Kidney epithelial cell (primary cell): ENCODE results near the gene FAM13A. TPM values are rescaled to one million over a fixed set of nuclear protein-coding genes. Genes with fewer than 3 reads are reported as not detected.
"Not testable (repeated sequence)": the region's sequence is repeated elsewhere in the genome, so short reads cannot be mapped to it uniquely, and the experiment has no call there.

Source experiments
- DNase-seq: peaks from one replicate; pipeline ENCODE4 v3.0.0-alpha.2; 2010; ENCODE audit warnings: low read depth
- H3K27me3 ChIP-seq: 2 replicates; pipeline ENCODE4 v1.6.0; 2011; ENCODE audit warnings: low read length; ENCODE audit not compliant: control insufficient read depth, insufficient read depth
- H3K36me3 ChIP-seq: 2 replicates; pipeline ENCODE4 v1.5.1; 2011; ENCODE audit warnings: low read length; ENCODE audit not compliant: control insufficient read depth, insufficient read depth
- H3K4me3 ChIP-seq: 2 replicates; pipeline ENCODE4 v1.5.1; 2011; ENCODE audit warnings: low read depth, mild to moderate bottlenecking, control low read depth, low read length
- CTCF ChIP-seq: IDR thresholded peaks from 2 replicates; pipeline ENCODE4 v1.5.1; 2011; ENCODE audit warnings: mild to moderate bottlenecking, moderate library complexity, low read length, control low read depth, inconsistent platforms; ENCODE audit not compliant: insufficient read depth, poor library complexity, severe bottlenecking
- total RNA-seq: library from RNA; depleted of rRNA; stranded (reverse); fragments of >200 nt; gene quantifications from 2 replicates; pipeline ENCODE4 v1.2.3, GENCODE V29; 2015

The FAM13A gene
- total RNA-seq, 1 donor from 2014 or later, result 3.4 TPM

- H3K27me3 ChIP-seq, result no peaks in the 10 kb centered on the region
- peak; percentile 12 for DNase-seq
- no peak overlapping the region for H3K4me3 ChIP-seq
- H3K36me3 ChIP-seq, result no peaks in the 10 kb centered on the region
- peak; percentile 67 for TF ChIP-seq CTCF
These were observed 32.8 kb downstream of the FAM13A start for GRCh38 chr4:89024051-89024675.

GRCh38 chr4:89023140-89023539 lies 33.8 kb downstream of the FAM13A start:
- TF ChIP-seq CTCF, result no peak
- DNase-seq, result no peak
- no peaks in the 10 kb centered on the region for H3K36me3 ChIP-seq
- no peaks in the 10 kb centered on the region for H3K27me3 ChIP-seq
- H3K4me3 ChIP-seq, result no peak overlapping the region

GRCh38 chr4:89022426-89023128 lies 34.4 kb downstream of the FAM13A start:
- Histone ChIP-seq H3K27me3 (no peaks in the 10 kb centered on the region), H3K4me3 (no peak overlapping the region), H3K36me3 (no peaks in the 10 kb centered on the region)
- no peak for TF ChIP-seq CTCF
- no peak for DNase-seq

DNA sequence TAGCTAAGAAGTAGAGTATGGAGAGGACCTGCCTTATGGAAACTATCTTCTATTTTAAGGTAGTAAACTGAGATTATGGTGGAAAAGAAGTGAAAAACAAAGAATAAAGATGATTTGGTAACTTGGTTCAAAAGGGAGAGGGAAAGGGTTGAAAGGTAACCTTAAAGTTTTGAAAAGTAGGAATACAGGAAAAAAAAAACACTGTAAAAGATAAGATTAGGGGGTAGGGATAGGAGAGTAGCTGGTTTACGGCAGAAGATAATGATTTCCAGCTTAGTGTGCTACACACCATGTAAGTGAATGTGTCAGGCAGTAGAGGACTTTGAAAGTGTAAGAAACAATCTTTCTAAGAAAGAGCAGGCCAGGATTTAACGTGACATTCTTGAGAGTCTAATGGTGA lies 35.3 kb downstream of the FAM13A start:
- Histone ChIP-seq H3K27me3 (no peaks in the 10 kb centered on the region), H3K36me3 (no peaks in the 10 kb centered on the region), H3K4me3 (no peak overlapping the region)
- no peak for TF ChIP-seq CTCF
- DNase-seq, result no peak

GRCh38 chr4:89021062-89021461 lies 35.9 kb downstream of the FAM13A start:
- H3K4me3 ChIP-seq, result no peak overlapping the region
- DNase-seq, result no peak
- H3K27me3 ChIP-seq, result no peaks in the 10 kb centered on the region
- TF ChIP-seq CTCF, result no peak
- no peaks in the 10 kb centered on the region for H3K36me3 ChIP-seq

DNA sequence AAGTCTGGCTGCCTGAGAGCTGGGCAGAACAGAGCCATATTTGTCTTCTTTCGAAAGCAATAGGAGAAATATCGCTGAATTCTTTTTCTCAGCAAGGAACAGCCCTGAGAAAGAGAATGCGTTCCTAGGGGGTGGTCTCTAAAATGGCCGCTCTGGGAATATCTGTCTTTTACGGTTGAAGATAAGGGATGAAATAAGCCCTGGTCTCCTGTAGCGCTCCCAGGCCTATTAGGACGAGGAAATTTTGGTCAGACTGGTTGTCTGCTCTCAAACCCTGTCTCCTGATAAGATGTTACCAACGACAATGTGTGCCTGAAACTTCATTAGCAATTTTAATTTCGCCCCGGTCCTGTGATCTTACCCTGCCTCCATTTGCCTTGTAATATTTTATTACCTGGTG lies 42.1 kb downstream of the FAM13A start:
- not testable (repeated sequence) for H3K36me3 ChIP-seq, DNase-seq, H3K27me3 ChIP-seq, H3K4me3 ChIP-seq
